SKM-1 treated with dmso at 0.1 percent for 144 hours (cell line): ENCODE results near the gene AURKA.

Source experiments
- DNase-seq: peaks from one replicate; lab custom pipeline; 2025; ENCODE audit not compliant: unreplicated experiment; lab: John Stamatoyannopoulos, UW

Gene AURKA

DNA sequence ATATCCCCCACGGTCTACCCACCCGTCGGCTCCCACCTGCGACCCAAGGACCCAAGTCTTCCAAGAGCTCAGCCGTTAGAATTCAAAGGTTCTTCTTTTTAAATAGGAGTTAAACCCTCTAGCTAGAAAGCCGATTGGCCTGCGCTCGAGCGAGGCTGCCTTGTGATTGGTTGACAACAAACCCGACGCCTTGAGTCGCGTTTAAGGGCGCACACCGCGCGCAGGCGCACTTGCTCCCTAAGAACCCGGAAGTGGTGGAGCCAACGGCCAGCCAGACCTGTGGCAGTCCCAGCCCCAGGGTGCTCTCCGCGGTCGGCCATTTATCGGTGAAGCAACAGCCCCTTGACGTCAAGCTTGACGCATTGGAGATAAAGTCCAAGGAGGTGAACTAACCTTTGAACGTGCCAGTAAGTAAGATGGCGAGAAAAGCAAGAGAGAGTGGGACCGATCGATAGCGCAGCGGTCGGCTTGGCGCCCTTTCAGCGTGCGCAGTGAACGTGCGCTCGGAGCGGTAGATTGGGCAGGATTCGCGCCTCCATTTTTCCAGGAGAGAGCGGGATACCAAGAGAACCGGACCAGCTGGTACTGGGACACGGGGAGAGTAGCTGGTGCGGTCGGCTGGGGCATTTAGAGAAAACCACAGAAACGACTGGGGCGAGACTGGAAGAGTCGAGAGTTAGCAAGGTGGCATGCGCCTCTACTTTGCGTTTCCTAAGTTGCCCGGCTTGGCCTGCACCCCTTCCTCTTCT, at the start of gene AURKA, which contains the start of gene CSTF1:
AURKA (minus strand) TSS at position 84 of the 749 bp plus-strand sequence. CDS start 4,018 bp downstream, outside the sequence.
CSTF1 (plus strand) TSS at position 514 of the 749 bp plus-strand sequence. CDS start 2,908 bp downstream, outside the sequence.
- peak; percentile 96 for DNase-seq

DNA sequence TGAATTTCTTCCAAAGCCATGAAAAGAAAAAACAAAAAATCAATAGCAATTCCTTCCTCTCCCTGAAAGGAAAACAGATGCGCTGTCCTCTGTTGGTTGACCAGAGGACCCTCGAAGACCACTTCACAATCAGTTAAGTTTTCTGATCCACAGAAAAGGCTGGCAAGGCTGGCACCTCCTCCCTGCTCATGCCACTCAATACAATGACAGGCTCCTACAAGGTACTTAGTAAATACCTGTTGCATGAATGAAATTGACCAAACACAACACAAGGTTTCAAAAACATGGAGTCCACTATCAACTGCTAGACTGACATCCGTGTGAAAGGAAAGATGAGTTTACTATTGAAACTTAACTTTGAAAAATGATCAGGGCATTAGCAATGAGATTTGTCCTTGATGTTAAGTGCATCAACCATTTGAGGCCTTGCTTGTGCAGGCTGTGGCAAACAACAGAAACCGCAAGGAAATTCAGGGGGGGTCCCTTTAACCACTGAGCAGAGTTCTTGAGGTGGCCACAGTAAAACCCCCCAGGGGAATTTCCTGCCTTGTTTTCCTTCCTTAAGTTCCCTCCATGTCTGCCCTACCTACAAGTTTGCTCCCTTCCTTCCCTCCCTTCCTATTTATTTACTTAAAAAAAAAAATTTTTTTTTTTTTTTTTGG, 48.5 kb upstream of the AURKA start:
- no peak for DNase-seq

DNA sequence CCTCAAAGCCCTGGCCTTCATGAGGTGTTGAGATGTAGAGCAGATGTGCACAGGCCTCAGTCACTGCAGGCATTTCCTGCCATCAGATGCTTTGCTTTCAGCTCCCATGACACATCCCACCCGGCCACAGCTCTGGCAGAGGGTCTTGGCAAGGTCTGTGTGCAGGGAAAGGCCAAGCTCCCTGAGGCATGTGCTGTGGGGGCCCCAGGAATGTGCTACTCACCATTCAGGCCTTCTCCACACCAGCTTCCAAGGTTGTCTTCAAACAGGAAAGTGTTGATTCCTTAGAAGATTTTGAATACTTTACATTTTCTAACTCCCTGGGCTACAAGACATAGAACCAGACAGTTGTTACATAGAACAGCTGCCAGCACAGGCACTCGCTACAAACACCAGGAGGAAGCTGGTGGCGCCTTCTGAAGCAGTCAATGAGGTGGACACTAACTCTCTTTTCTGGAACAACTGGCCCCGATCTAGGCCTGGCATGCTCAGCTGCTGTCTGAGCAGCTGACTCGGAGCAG, 47.8 kb upstream of the AURKA start:
- DNase-seq: no peak

DNA sequence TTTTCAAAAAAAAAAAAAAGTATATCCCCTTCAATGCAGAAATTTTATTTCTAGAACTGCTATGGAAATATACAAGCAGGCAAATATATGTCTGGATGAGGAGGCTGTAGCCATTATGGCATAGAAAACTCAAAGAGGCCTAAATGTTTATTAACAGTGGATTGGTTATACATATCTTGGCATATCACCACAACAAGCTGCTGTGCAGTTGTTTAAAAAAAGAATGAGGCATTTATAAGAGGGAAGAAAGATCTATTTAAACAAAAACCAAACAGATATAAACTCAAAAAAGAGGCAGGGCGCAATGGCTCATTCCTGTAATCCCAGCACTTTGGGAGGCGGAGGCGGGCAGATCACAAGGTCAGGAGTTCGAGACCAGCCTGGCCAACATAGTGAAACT, 46.3 kb upstream of the AURKA start:
- DNase-seq: no peak

DNA sequence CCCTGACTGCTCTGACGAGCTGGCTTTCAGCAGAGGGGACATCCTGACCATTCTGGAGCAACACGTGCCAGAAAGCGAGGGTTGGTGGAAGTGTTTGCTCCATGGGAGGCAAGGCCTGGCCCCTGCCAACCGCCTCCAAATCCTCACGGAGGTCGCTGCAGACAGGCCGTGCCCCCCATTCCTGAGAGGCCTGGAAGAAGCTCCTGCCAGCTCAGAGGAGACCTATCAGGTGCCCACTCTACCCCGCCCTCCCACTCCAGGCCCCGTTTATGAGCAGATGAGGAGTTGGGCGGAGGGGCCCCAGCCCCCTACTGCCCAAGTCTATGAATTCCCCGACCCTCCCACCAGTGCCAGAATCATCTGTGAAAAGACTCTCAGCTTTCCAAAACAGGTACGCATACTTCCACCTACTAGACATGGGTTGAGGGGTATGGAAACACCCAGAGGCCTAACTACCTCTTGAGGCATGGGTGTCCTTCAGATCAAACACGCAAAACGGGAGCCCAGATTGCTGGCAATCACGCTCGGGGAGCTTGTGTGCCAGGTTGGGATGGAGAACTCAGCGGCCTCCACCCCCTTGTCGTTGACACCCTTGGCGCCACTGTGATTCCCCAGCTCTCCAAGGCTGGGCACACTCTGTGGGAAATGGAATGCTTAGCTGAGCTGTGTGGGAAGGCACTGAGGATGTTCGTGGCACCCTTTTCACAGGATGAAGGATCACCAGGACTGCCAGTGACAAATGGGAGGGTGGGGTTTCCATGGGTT, 45.4 kb upstream of the AURKA start:
- no peak for DNase-seq

DNA sequence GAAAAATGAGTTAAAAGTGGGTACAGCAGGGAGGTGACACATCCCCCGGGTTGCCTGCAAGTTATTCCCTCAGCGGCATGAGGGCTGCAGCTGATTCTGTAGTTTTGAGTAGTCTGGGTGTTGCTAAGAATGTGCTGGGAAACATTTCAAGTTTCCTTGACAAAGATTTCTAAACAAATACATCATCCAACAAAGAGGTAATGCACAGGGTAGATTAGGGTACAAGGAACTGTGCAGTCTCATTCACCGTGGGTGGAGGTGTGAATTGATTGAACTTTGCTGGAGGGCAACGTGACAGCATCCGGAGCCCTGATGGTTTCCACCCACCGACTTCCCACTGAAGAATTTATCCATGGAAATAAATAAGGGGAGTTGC, 41.9 kb upstream of the AURKA start:
- no peak for DNase-seq

DNA sequence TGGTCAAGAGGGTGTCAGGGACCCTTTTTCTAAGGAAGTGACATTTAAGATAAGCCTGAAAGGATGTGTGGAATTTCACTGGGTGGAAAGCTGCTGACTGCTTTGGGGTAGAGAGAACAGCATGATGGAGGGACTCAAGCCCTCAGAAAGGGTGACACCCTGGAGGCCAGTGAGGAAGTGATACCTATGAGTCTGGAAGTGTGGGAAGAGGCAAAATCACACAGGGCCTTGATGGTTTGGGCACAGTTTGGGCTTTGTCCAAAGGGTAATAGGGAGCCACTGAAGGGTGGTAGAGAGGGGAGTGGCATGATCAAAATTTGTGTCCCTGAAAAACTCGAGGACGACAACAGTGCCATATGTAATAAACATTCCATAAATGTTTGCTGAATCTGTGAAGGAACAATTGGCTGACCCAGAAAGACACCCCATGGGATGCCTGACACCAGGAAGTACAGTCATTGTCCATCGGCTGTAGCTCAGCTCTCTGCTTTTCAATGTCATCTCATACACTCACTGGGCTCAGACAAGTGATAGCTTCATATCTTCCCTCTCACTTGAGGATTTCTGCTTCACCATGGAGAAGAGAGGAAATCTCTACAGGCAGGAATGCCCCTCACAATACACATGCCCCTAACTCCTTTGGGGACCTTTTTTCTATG, 41.3 kb upstream of the AURKA start:
- DNase-seq: no peak

DNA sequence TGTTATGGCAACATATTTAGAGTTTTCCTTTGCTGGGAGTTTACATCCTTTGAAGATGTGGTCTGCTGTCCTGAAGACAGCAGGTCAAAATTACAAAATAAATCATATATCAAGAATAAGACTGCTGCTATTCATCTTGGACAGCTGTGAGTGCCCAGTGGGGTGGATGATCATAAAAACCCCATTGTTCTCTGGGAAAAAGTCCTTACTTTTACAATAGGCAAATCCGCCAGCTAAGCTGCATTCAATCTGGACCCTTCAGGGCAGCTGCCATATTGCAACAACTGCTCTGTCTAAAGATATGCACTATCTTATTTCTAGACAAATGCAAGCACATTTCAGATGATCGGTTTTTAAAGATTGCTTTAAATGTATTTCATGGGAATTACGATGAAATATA, 39.5 kb upstream of the AURKA start:
- no peak for DNase-seq

DNA sequence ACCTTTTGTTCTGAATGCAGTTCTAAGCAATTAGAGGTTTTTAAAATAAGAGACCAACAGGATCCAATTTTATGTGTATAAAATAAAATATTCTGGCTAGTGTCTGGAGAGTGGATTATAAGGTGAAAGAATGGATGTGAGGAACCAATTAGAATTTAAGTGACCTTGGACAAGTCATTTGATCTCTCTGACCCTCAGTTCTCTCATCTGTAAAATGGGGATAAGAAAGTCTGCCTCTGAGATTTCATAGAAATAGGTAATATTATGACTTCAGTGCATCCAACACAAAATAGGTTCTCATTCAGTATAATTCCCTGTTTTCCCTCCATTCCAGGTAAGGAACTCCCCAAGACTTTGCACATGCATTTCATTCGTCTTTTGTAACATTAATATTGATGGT, 38.9 kb upstream of the AURKA start:
- no peak for DNase-seq

DNA sequence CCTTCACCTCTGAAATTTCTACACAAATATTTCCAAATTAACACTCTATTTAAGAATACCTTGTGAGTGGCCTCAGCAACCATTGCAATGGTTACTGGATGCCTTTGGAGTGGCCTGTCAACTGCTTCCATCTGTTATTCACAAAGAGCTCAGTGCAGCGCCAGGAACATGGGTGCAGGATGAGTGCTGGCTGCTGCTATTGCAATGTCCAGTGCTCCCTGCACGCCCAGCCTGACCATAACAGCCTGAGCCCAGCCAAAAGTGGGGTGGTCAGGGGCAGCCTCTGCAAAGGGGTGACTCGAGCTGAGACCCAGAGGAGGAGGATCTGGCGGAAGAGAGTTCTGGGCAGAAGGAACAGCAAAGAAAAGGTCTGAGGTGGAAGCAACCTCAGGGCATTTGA, 38.4 kb upstream of the AURKA start:
- no peak for DNase-seq

DNA sequence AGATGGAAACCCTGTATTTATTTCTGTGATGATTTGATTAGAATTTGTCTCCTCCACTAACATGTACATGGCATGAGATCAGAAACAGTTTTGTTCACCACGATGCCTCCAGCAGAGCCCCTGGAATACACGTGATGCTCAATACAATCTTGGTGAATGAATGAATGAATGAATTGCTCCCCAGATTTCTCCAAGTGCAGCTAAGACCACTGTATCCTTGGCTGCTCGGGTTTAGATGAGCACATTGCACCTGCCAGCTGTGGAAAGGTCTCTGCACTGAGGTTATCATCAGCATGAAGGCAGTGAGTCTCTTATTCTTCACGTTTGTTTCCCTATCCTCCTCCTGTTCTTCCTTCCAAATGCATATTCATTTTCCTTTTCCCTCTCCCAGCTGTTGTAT, 37.9 kb upstream of the AURKA start:
- no peak for DNase-seq

DNA sequence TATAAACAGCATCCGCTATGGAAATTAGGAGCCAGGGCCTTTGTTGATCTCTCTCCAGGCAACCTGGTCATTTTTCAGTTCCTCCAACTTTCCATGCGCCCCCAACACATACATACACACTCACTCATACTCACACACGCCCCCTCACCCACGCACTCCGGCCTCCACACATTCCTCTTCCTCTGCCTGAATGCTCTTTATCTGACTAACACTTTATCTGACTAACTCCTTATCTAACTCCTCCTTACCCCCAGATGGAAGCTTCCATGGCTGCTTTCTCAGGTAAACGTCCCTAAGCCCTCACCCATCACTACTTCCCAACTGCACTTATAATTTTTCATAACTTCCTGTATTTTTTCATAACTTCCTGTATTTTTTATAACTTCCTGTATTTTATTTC, 37.5 kb upstream of the AURKA start:
- peak; percentile 28 for DNase-seq

DNA sequence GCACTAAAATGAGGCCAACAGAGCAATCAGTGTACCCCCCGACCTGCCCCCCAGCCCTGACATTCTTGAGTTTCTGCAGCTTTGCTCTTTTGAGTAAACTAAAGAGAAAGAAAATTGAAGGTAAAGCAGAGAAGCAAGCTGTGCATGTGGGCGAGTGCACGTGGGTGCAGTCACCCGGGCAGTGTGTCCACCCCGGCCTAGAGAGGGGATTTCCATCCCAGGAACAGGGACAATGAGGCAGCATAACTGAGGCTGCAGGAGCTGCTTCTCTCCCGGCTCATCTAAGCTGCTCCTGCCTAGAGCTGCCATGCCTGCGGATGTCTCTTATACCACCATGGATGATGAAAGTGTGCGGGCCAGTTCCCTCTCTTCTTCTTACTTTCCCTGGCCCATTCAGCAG, 36.9 kb upstream of the AURKA start:
- DNase-seq: no peak

DNA sequence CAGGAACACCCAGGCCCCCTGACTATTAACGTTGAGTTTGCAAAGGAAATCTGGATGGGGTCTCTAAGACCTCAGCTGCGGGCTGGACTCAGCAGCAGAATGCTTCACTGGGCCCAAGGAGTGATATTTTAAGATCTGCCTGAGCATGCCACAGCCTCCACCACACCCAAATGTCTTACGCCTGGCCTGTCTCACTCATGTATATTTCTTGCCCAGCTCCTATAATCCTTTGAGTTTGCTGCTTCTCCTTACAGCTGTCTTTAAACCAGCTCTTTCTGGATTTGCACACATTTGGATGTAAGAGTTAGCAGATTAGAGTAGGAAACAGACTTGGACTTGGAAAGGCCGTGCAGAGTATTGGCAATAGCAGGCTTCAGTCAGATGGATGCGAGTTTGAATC, 36.4 kb upstream of the AURKA start:
- no peak for DNase-seq

DNA sequence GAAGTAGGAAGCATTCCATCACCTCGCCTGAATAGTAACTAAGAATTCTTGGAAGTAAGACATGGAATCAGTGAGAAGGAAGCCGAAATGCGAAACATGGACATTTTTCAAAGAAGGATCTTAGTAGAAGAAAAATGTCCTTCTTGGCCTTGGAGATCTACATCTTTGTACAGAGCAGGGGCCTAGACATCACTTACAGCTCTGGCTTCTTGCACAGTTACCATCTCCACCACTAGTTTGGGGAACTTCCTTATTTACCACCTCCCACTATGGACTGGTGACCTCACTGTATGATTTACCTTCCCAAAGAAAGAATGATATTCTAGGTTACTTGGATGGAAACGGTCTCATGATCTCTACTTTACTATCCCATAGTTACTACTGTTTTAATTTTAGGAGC, 35.8 kb upstream of the AURKA start:
- DNase-seq: peak; percentile 76

DNA sequence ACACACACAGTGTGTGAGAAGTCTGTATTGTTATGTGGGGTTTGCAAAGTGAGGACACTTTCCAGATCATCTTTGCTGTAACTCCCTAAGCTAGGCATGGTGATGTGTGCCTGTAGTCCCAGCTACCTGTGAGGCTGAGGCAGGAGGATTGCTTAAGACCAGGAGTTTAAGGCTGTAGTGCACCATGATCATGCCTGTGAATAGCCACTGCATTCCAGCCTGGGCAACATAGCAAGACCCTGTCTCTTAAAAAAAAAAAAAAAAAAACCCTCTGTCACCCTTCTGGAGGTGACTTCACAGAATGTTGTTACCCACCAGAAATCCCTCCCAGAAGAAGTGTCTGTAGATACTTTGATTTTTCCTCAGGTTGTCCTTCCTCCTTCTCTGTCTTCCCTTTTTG, 34.9 kb upstream of the AURKA start:
- DNase-seq: no peak

DNA sequence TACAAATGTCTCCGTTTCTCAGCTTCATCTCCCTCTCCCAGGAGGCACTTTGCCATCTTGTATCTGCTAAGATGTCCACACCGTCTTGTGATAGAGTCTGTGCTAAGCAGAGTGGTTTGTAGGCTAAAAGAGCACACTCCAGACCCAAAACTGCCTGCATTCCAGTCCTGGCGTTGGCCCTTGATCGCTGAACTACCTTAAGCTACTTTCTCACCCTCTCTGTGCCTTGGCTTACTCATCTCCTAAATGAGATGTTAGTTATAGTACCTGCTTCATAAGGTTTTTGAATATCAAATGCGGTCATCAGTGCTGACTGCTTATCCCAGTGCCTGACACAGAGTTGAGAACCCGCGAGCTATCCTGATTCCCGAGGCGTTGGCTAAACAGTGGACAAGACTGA, 34.0 kb upstream of the AURKA start:
- no peak for DNase-seq

DNA sequence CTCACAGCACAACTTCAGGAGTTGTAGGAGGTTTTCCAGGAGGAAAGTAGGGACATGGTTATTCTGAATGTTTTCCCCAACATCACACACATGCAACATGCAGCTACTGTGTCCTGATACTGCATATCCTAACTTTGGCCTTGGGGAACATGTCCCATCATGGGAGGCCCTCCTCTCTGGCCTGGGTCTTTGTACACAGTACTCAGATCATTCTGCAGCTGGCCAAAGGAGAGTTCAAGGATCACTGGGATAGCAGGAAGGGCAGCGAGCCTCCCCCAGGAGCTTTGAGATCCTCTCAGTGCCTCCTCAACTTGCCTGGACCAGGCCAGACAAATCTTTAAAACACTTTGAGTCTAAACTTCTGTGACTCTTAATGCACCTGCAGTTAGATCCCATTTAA, 32.9 kb upstream of the AURKA start:
- DNase-seq: no peak

DNA sequence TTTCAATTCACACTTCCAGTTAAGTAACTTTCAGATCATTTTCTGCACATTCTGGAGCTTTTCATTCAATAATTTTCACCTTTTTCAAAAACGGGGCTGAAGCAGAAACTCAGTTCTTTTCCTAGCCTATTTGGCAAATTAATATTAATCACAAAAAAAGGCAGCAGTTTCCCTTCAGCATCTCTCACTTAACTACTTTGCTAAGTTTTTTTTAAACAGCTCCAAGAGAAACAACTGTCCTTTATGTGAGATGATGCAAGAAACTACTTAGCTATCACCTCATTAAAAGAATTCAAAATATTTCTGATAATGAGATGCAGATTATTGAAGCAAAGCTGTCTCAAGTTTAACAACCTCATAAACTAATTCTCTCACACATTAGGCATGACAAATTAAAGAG, 31.9 kb upstream of the AURKA start:
- no peak for DNase-seq

DNA sequence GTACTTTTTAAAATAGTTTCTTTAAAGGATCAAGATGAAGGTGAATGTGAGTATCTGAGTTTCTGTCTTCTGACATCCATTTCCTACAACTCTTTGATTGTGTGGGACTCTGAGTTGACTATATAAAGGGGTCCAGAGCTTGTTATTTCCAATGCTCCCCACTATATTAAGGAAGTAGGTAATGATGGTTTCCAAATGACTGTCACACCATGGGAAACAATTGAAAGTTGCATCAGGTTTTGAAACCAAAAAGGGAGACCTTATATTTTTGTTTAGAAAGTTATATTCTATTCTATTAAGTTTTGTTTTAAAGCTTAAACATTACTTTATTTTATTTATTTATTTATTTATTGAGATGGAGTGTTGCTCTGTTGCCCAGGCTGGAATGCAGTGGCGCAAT, 31.2 kb upstream of the AURKA start:
- no peak for DNase-seq

DNA sequence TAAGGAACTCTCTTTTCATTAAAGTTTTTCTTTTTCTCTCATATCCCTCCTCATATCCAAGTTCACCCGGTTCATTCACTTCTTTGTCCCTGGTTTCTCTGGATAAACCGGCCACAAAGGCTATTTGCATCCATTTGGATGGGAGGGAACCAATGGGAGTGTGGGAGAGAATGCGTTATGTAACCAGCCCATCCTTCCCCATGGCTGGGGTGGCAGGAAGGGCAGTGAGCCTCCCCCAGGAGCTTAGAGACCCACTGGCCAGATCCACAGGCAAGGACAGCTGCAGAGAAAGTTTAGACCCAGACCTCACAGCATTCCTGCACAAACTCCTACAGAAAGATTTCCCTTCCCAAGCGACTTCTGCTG, 30.8 kb upstream of the AURKA start:
- DNase-seq: no peak
